Measurements from ENCODE around the gene C22orf42.

DNA sequence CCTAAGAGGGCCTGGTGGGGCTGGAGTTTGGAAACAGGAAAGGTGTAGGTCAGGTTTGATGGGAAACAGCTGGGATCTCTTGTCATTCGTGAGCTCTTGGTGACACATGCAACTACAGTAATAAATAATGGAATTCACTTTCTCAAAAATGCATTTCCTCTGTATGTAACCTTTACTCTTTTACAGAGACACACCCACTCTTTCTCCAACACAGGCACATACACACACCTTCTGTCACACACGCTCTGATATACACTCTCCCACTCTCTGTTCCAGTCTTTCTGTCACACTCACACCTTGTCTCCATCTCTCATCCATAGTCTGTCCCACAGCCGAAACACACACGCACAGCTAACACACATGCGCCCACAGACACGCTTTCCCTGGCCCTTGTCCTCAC is 6.6 kb upstream of the C22orf42 start:
- TF ChIP-seq POLR2A (IDR thresholded peaks at IDR 0.05), result no peak
- TF ChIP-seq, protein P1, sequence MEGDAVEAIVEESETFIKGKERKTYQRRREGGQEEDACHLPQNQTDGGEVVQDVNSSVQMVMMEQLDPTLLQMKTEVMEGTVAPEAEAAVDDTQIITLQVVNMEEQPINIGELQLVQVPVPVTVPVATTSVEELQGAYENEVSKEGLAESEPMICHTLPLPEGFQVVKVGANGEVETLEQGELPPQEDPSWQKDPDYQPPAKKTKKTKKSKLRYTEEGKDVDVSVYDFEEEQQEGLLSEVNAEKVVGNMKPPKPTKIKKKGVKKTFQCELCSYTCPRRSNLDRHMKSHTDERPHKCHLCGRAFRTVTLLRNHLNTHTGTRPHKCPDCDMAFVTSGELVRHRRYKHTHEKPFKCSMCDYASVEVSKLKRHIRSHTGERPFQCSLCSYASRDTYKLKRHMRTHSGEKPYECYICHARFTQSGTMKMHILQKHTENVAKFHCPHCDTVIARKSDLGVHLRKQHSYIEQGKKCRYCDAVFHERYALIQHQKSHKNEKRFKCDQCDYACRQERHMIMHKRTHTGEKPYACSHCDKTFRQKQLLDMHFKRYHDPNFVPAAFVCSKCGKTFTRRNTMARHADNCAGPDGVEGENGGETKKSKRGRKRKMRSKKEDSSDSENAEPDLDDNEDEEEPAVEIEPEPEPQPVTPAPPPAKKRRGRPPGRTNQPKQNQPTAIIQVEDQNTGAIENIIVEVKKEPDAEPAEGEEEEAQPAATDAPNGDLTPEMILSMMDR (IDR thresholded peaks at IDR 0.05 in 4 of 5, conservative IDR thresholded peaks at IDR 0.05 in 1 of 5), result no peak
